ENCODE measurements around the gene SLC10A6.

DNA sequence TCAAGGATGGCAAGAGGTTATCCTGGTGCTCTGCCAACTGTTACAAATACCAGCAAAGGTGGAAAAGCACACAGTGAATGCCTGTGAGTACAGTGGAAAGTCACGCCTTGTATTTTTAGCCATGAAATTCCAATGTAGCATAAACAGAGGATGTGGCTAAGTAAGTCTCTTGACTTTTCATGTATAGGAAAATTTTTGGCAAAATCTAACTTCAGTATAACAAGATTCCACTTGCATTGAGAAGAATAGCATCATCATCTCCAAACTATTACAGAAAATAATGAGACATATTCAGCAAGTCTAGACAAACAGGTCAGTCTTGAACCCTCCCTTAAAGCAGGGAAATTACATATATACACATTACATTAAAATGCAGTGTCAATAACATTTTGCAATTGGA is 7.9 kb downstream of the SLC10A6 start:
- TF ChIP-seq POLR2A (IDR thresholded peaks at IDR 0.05) (no peak), EP300 (IDR thresholded peaks at IDR 0.05) (no peak)
- TF ChIP-seq, protein P1, sequence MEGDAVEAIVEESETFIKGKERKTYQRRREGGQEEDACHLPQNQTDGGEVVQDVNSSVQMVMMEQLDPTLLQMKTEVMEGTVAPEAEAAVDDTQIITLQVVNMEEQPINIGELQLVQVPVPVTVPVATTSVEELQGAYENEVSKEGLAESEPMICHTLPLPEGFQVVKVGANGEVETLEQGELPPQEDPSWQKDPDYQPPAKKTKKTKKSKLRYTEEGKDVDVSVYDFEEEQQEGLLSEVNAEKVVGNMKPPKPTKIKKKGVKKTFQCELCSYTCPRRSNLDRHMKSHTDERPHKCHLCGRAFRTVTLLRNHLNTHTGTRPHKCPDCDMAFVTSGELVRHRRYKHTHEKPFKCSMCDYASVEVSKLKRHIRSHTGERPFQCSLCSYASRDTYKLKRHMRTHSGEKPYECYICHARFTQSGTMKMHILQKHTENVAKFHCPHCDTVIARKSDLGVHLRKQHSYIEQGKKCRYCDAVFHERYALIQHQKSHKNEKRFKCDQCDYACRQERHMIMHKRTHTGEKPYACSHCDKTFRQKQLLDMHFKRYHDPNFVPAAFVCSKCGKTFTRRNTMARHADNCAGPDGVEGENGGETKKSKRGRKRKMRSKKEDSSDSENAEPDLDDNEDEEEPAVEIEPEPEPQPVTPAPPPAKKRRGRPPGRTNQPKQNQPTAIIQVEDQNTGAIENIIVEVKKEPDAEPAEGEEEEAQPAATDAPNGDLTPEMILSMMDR (IDR thresholded peaks at IDR 0.05) = no peak
